ENCODE measurements around the gene SELENBP1.

SELENBP1 gene

GRCh38 chr1:151364996-151365395 is 7.5 kb downstream of the SELENBP1 start:
- Histone ChIP-seq H3K4me1 (ENCODE audit: low read depth, poor library complexity, severe bottlenecking) (no peaks in the 10 kb centered on the region), H4K20me1 (ENCODE audit: insufficient read depth) (no peaks in the 10 kb centered on the region), H3K36me3 (ENCODE audit: insufficient read depth) (no peaks in the 10 kb centered on the region), H2AFZ (ENCODE audit: low read depth) (no peak overlapping the region), H3K4me2 (no peak overlapping the region), H3K9ac (no peak overlapping the region), H3K27ac (no peak overlapping the region), H3K27me3 (ENCODE audit: insufficient read depth, low read depth) (no peaks in the 10 kb centered on the region), H3K79me2 (ENCODE audit: insufficient read depth, low read depth) (no peaks in the 10 kb centered on the region), H3K4me3 (IDR thresholded peaks at IDR 0.05; ENCODE audit: insufficient read depth, low read depth, low read length) (no peak overlapping the region)
- TF ChIP-seq CTCF (conservative IDR thresholded peaks at IDR 0.05; ENCODE audit: low read depth, low read length), result no peak

GRCh38 chr1:151362308-151363155 is 10.0 kb downstream of the SELENBP1 start:
- no peak overlapping the region for H3K27ac ChIP-seq
- no peaks in the 10 kb centered on the region for H3K79me2 ChIP-seq (ENCODE audit: insufficient read depth, low read depth)
- no peaks in the 10 kb centered on the region for H3K27me3 ChIP-seq (ENCODE audit: insufficient read depth, low read depth)
- no peaks in the 10 kb centered on the region for H3K4me1 ChIP-seq (ENCODE audit: low read depth, poor library complexity, severe bottlenecking)
- H3K4me3 ChIP-seq (IDR thresholded peaks at IDR 0.05; ENCODE audit: insufficient read depth, low read depth, low read length), result no peak overlapping the region
- H3K4me2 ChIP-seq, result no peak overlapping the region
- no peak overlapping the region for H3K9ac ChIP-seq
- no peaks in the 10 kb centered on the region for H3K36me3 ChIP-seq (ENCODE audit: insufficient read depth)
- no peaks in the 10 kb centered on the region for H4K20me1 ChIP-seq (ENCODE audit: insufficient read depth)
- H2AFZ ChIP-seq (ENCODE audit: low read depth), result no peak overlapping the region
- no peak for TF ChIP-seq CTCF (conservative IDR thresholded peaks at IDR 0.05; ENCODE audit: low read depth, low read length)

DNA sequence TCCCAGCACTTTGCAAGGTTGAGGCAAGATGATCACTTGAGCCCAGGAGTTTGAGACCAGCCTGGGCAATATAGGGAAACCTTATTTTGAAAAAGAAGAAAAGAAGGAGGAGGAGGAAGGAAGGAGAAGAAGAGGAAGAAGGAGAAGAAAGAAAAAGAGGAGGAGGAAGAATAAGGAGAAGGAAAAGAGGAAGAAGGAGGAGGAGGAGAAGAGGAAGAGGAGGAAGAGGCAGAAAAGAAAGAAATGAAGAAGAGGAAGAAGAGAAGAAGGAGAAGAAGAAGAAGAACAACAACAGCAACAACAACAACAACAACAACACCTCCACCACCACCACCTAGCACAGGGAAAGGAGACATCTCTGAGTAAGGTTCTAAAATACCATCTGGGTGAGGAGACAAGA is 10.6 kb downstream of the SELENBP1 start:
- Histone ChIP-seq H2AFZ (ENCODE audit: low read depth) (no peak overlapping the region), H3K4me1 (ENCODE audit: low read depth, poor library complexity, severe bottlenecking) (no peaks in the 10 kb centered on the region), H3K27me3 (ENCODE audit: insufficient read depth, low read depth) (no peaks in the 10 kb centered on the region), H3K4me3 (IDR thresholded peaks at IDR 0.05; ENCODE audit: insufficient read depth, low read depth, low read length) (no peak overlapping the region), H3K9ac (no peak overlapping the region), H3K27ac (no peak overlapping the region), H3K4me2 (no peak overlapping the region), H3K79me2 (ENCODE audit: insufficient read depth, low read depth) (no peaks in the 10 kb centered on the region), H4K20me1 (ENCODE audit: insufficient read depth) (no peaks in the 10 kb centered on the region), H3K36me3 (ENCODE audit: insufficient read depth) (no peaks in the 10 kb centered on the region)
- TF ChIP-seq CTCF (conservative IDR thresholded peaks at IDR 0.05; ENCODE audit: low read depth, low read length), result no peak

DNA sequence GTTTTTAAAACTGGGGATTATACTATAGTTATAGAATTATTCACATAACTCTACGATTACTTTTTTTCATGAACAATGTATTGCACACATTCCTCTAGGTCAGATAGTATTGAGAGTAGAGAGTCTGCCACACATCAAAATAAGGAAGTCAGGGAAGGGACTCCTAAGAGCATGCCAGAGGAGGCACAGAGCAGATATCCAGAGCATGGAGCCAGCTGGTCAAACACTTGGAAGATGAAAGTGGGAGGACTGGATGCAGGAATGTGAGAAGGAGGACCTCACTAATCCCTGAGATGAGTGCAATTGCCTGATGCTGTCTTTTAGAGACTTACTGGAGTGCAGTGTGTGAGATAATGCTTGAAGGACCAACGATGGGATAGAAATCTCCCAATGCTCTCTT is 15.8 kb downstream of the SELENBP1 start:
- Histone ChIP-seq H3K4me1 (ENCODE audit: low read depth, poor library complexity, severe bottlenecking) (no peaks in the 10 kb centered on the region), H3K9ac (no peak overlapping the region), H3K36me3 (ENCODE audit: insufficient read depth) (no peaks in the 10 kb centered on the region), H2AFZ (ENCODE audit: low read depth) (no peak overlapping the region), H3K4me2 (no peak overlapping the region), H3K27ac (no peak overlapping the region), H3K79me2 (ENCODE audit: insufficient read depth, low read depth) (no peaks in the 10 kb centered on the region), H4K20me1 (ENCODE audit: insufficient read depth) (no peaks in the 10 kb centered on the region), H3K4me3 (IDR thresholded peaks at IDR 0.05; ENCODE audit: insufficient read depth, low read depth, low read length) (no peak overlapping the region), H3K27me3 (ENCODE audit: insufficient read depth, low read depth) (no peaks in the 10 kb centered on the region)
- TF ChIP-seq CTCF (conservative IDR thresholded peaks at IDR 0.05; ENCODE audit: low read depth, low read length), result no peak

Data from KMS-11 (cell line).